H1 (cell line): Measurements from ENCODE around the gene RABL6. TPM values are rescaled to one million over a fixed set of nuclear protein-coding genes. Genes with fewer than 3 reads are reported as not detected.

Source experiments
- CTCF ChIA-PET: fragments of 300-600 bp; sonication (Branson Sonifier 250); formaldehyde crosslinking; loops from one replicate; lab custom pipeline; 2021; ENCODE audit not compliant: partially characterized antibody; lab: Charles Lee
- POLR2A ChIA-PET: fragments of 300-600 bp; sonication (Branson Sonifier 250); formaldehyde crosslinking; loops from one replicate; lab custom pipeline; 2021; ENCODE audit warnings: inconsistent platforms; ENCODE audit not compliant: partially characterized antibody; lab: Charles Lee
- DNase-seq, 2 experiments: peaks; one replicate each; pipeline versions ENCODE4 v3.0.0 to v3.0.0-alpha.2; 2010 to 2022; ENCODE audit warnings: low spot score in 2 of 2, low read depth in 1 of 2, mixed read lengths in 1 of 2
- FAIRE-seq: peaks from 2 replicates; lab custom pipeline; 2011; peaks lifted over from hg19 to GRCh38; lab: Jason Lieb, UNC
- H2AFZ ChIP-seq: 2 replicates; pipeline ENCODE4 v1.8.1; 2012; ENCODE audit warnings: low read length, inconsistent platforms
- H2AK5ac ChIP-seq: 2 replicates; pipeline ENCODE4 v1.6.1; 2013; ENCODE audit warnings: low read depth, low read length
- H2BK120ac ChIP-seq: replicated peaks from 2 replicates; pipeline ENCODE3; 2013; ENCODE audit warnings: low read depth, low read length, inconsistent platforms
- H2BK12ac ChIP-seq: 2 replicates; pipeline ENCODE4 v1.6.1; 2013; ENCODE audit warnings: low read depth, low read length
- H2BK15ac ChIP-seq: 2 replicates; pipeline ENCODE4 v1.6.1; 2013; ENCODE audit warnings: low read length
- H2BK20ac ChIP-seq: 2 replicates; pipeline ENCODE4 v1.6.1; 2013; ENCODE audit warnings: low read length
- H2BK5ac ChIP-seq: 2 replicates; pipeline ENCODE4 v1.6.1; 2013; ENCODE audit warnings: low read depth, low read length
- H3K14ac ChIP-seq: 2 replicates; pipeline ENCODE4 v1.6.1; 2013; ENCODE audit warnings: inconsistent platforms; ENCODE audit not compliant: insufficient read length
- H3K18ac ChIP-seq: 2 replicates; pipeline ENCODE4 v1.6.1; 2013; ENCODE audit warnings: low read length; ENCODE audit errors: extremely low read depth
- H3K23ac ChIP-seq: 2 replicates; pipeline ENCODE4 v1.6.1; 2013; ENCODE audit warnings: inconsistent platforms; ENCODE audit not compliant: insufficient read length
- H3K23me2 ChIP-seq: 2 replicates; pipeline ENCODE4 v1.6.1; 2013; ENCODE audit warnings: low read depth, low read length
- H3K27ac ChIP-seq: 2 replicates; pipeline ENCODE4 v1.6.1; 2011; ENCODE audit warnings: low read depth, low read length, inconsistent platforms
- H3K27me3 ChIP-seq, 4 experiments: replicated peaks in 1 of 4; 1 replicate in 1 of 4; 2 replicates in 3 of 4; pipeline versions ENCODE4 v1.6.1 to v1.8.1; 2011 to 2013; ENCODE audit warnings: low read length in 3 of 4, mild to moderate bottlenecking in 3 of 4, inconsistent platforms in 2 of 4, mixed read lengths in 2 of 4, moderate library complexity in 1 of 4; ENCODE audit not compliant: control insufficient read depth in 3 of 4, insufficient read depth in 3 of 4; ENCODE audit errors: extremely low read depth in 1 of 4
- H3K36me3 ChIP-seq, 4 experiments: 2 replicates each; pipeline versions ENCODE4 v1.6.1 to v1.8.1; 2011 to 2013; ENCODE audit warnings: mild to moderate bottlenecking in 4 of 4, low read length in 3 of 4, moderate library complexity in 2 of 4, control low read depth in 1 of 4, inconsistent platforms in 1 of 4; ENCODE audit not compliant: insufficient read depth in 4 of 4, control insufficient read depth in 2 of 4
- H3K4ac ChIP-seq: replicated peaks from 2 replicates; pipeline ENCODE3; 2013; ENCODE audit warnings: low read length, low read depth, mixed read lengths, inconsistent platforms; ENCODE audit not compliant: insufficient read length
- H3K4me1 ChIP-seq, 4 experiments: replicated peaks in 1 of 4; 1 replicate in 1 of 4; 2 replicates in 3 of 4; pipeline versions ENCODE4 v1.6.1 to v1.8.1; 2011 to 2013; ENCODE audit warnings: low read length in 3 of 4, inconsistent platforms in 2 of 4, mixed read lengths in 1 of 4; ENCODE audit not compliant: insufficient read depth in 4 of 4, control insufficient read depth in 3 of 4
- H3K4me2 ChIP-seq, 2 experiments: 2 replicates each; pipeline versions ENCODE4 v1.6.1 to v1.8.1; 2011 to 2013; ENCODE audit warnings: low read depth in 2 of 2, low read length in 2 of 2, control low read depth in 1 of 2, inconsistent platforms in 1 of 2, mild to moderate bottlenecking in 1 of 2; ENCODE audit not compliant: insufficient read depth in 1 of 2
- H3K4me3 ChIP-seq, 4 experiments: fragments of 200-600, 300-600 bp in 1 of 4; sonication (generic), shearing (Covaris generic), sonication (Bioruptor Twin) in 1 of 4; 2 replicates each; pipeline versions ENCODE4 v1.5.1 to v1.8.1; 2011 to 2016; ENCODE audit warnings: low read length in 4 of 4, low read depth in 3 of 4, control low read depth in 2 of 4, inconsistent platforms in 2 of 4, mild to moderate bottlenecking in 2 of 4, mixed read lengths in 1 of 4, moderate library complexity in 1 of 4; ENCODE audit not compliant: insufficient read depth in 2 of 4; ENCODE audit errors: extremely low read depth in 1 of 4
- H3K56ac ChIP-seq: replicated peaks from 2 replicates; pipeline ENCODE3; 2013; ENCODE audit warnings: low read depth, mild to moderate bottlenecking, mixed read lengths, low read length, inconsistent platforms; ENCODE audit not compliant: insufficient read length
- H3K79me1 ChIP-seq: 2 replicates; pipeline ENCODE4 v1.6.1; 2013; ENCODE audit warnings: low read depth, low read length, control low read depth
- H3K79me2 ChIP-seq, 2 experiments: 2 replicates each; pipeline versions ENCODE4 v1.6.1 to v1.8.1; 2012 to 2013; ENCODE audit warnings: low read length in 2 of 2, mild to moderate bottlenecking in 2 of 2, inconsistent platforms in 1 of 2; ENCODE audit not compliant: insufficient read depth in 2 of 2, control insufficient read depth in 1 of 2
- H3K9ac ChIP-seq, 4 experiments: replicated peaks in 1 of 4; 1 replicate in 1 of 4; 2 replicates in 3 of 4; pipeline versions ENCODE4 v1.6.1 to v1.8.1; 2011 to 2013; ENCODE audit warnings: low read depth in 3 of 4, low read length in 3 of 4, control low read depth in 2 of 4, mild to moderate bottlenecking in 2 of 4, moderate library complexity in 2 of 4, inconsistent platforms in 1 of 4; ENCODE audit errors: extremely low read depth in 1 of 4
- H3K9me3 ChIP-seq, 2 experiments: 2 replicates each; pipeline versions ENCODE4 v1.6.1 to v1.8.1; 2012 to 2013; ENCODE audit warnings: mild to moderate bottlenecking in 2 of 2, moderate library complexity in 2 of 2, control low read depth in 1 of 2, inconsistent platforms in 1 of 2, low read depth in 1 of 2, low read length in 1 of 2, mixed read lengths in 1 of 2; ENCODE audit not compliant: insufficient read depth in 2 of 2
- H4K20me1 ChIP-seq, 2 experiments: replicated peaks in 1 of 2; 2 replicates each; pipeline versions ENCODE3 to v1.8.1; 2011 to 2013; ENCODE audit warnings: inconsistent platforms in 2 of 2, low read length in 2 of 2, mild to moderate bottlenecking in 1 of 2; ENCODE audit not compliant: insufficient read depth in 2 of 2, control insufficient read depth in 1 of 2
- H4K5ac ChIP-seq: 2 replicates; pipeline ENCODE4 v1.6.1; 2013; ENCODE audit warnings: low read length, low read depth, mixed read lengths, inconsistent platforms; ENCODE audit not compliant: insufficient read length
- H4K8ac ChIP-seq: 2 replicates; pipeline ENCODE4 v1.8.0; 2013; ENCODE audit warnings: mild to moderate bottlenecking, moderate library complexity, low read length, inconsistent platforms; ENCODE audit not compliant: insufficient read depth; ENCODE audit errors: extremely low read depth
- H4K91ac ChIP-seq: replicated peaks from 2 replicates; pipeline ENCODE3; 2013; ENCODE audit warnings: low read length, mixed read lengths, inconsistent platforms; ENCODE audit not compliant: insufficient read length
- HDAC2 ChIP-seq, 2 experiments: fragments of 300-600 bp in 1 of 2; sonication (generic) in 1 of 2; IDR thresholded peaks; 2 replicates each; pipeline ENCODE4 v1.6.1; 2011 to 2012; ENCODE audit warnings: low read depth in 2 of 2, low read length in 2 of 2, mild to moderate bottlenecking in 2 of 2, moderate library complexity in 2 of 2, borderline replicate concordance in 1 of 2, inconsistent platforms in 1 of 2
- HDAC6 ChIP-seq: IDR thresholded peaks from one replicate; pipeline ENCODE4 v1.7.1; 2012; ENCODE audit warnings: low read depth, mild to moderate bottlenecking, inconsistent platforms, low read length, moderate library complexity
- KDM1A ChIP-seq: fragments of 200-600, 300-600 bp; sonication (generic); IDR thresholded peaks from 2 replicates; pipeline ENCODE4 v1.7.1; 2016; ENCODE audit warnings: mild to moderate bottlenecking, low read length, borderline replicate concordance
- KDM5A ChIP-seq: fragments of 200-600 bp; IDR thresholded peaks from 2 replicates; pipeline ENCODE4 v1.7.1; 2012; ENCODE audit warnings: mild to moderate bottlenecking, low read length, inconsistent platforms, mixed read lengths
- PHF8 ChIP-seq: fragments of 200-600 bp; sonication (generic); conservative IDR thresholded peaks from 2 replicates; pipeline ENCODE4 v1.7.1; 2012; ENCODE audit warnings: low read depth, mild to moderate bottlenecking, inconsistent platforms, low read length, moderate library complexity
- RAD21 ChIP-seq, 2 experiments: IDR thresholded peaks in 1 of 2; conservative IDR thresholded peaks in 1 of 2; 2 replicates each; pipeline ENCODE4 v1.6.1; 2011; ENCODE audit warnings: low read depth in 2 of 2, low read length in 2 of 2, improper control_type of control experiment in 1 of 2, inconsistent platforms in 1 of 2, mild to moderate bottlenecking in 1 of 2, moderate library complexity in 1 of 2
- SIRT6 ChIP-seq: IDR thresholded peaks from one replicate; pipeline ENCODE4 v1.7.1; 2012; ENCODE audit warnings: low read length, inconsistent platforms
- TEAD4 ChIP-seq: IDR thresholded peaks from 2 replicates; pipeline ENCODE4 v1.6.1; 2012; ENCODE audit warnings: low read depth, low read length, inconsistent platforms, mixed read lengths
- WGBS, 2 experiments: shearing (Covaris generic) in 1 of 2; methylation state at CpG; one replicate each; pipeline versions ENCODE4 v1.1.6 to v1.1.7; 2013 to 2015; ENCODE audit warnings: low lambda C conversion rate in 2 of 2, mixed read lengths in 2 of 2, inconsistent platforms in 1 of 2, low coverage in 1 of 2, missing lambda C conversion rate in 1 of 2; ENCODE audit not compliant: insufficient replicate concordance in 2 of 2, insufficient coverage in 1 of 2, insufficient read length in 1 of 2; ENCODE audit errors: extremely low coverage in 1 of 2, missing lambda C conversion rate in 1 of 2; 5-methylcytosine and 5-hydroxymethylcytosine counted together
- polyA plus RNA-seq, 7 experiments: library from polyadenylated mRNA; depleted of rRNA in 3 of 7; stranded (reverse) in 5 of 7; unstranded in 2 of 7; fragments of >200 nt in 5 of 7; fragments of 200-250 nt in 2 of 7; gene quantifications; 1 replicate in 5 of 7; 2 replicates in 1 of 7; 4 replicates in 1 of 7; pipeline versions ENCODE4 v1.2.1 to v1.2.3, GENCODE V29; 2011 to 2013; ENCODE audit warnings: missing spikeins in 2 of 7, mixed read lengths in 2 of 7
- total RNA-seq: library from RNA; stranded (reverse); fragmentation: NEBNext Ultra II Directional; extraction: Animal tissue kit (Norgen Biotek cat#: 25700); gene quantifications from 2 replicates; pipeline ENCODE4 v1.2.1, GENCODE V29; 2021
- TF ChIP-seq, protein P1 (sequence below): IDR thresholded peaks from 2 replicates; pipeline ENCODE4 v1.6.1; 2012; ENCODE audit warnings: low read length, inconsistent platforms

Gene RABL6
- total and polyA plus RNA-seq, 2 of the 8 experiments (the other 6 are each of a cell fraction or from before 2014, with no cell fraction given): 70.1 to 130 TPM

DNA sequence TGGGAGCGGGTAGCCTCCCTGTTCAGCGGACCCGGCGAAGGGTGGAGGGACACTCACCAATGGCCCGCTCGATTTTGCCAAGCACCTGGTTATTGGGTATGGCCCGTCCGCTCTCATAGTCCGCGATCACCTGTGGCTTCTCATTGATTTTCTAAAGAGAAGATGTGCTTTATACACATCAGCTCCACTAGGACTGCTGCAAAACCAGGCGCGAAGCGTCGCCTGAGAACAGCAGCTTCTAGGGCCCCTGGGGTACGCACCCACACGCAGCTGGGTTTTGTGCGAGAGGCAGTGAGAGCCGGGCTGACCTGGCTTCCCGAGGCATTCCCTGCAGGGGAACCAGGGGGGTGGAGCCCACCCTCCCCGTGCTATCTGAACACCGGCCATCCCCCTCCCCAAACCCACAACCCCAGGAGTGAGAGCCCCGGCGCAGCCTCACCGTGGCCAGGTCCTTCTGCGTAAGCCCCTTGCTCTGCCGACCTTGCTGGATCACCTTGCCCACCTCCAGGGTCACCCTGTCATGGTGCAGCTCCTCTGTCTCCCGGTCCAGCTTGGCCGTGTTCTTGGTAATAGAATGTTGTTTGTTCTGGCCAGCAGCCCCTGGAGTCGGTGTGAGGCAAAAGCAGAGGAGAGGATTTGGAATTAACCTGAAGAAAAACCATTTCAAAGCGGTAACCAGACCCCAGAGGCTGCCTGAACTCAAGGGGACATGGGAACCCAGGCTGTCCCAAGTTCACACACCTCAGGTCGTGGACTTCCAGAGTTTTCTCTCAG, 55.3 kb downstream of the RABL6 start:
- no peak overlapping the region for H3K4ac ChIP-seq
- H3K79me2 ChIP-seq: peaks cover 5 to 17% of the 10 kb centered on the region in 2 experiments; a peak in 3 of 4 replicates
- H3K4me1 ChIP-seq: peaks cover 0 to 6% (median 5%) of the 10 kb centered on the region in 4 experiments; a peak in 5 of 7 replicates
- no peak overlapping the region for H2BK15ac ChIP-seq
- H3K4me3 ChIP-seq: no peak overlapping the region
- no peak overlapping the region for H3K56ac ChIP-seq
- H2BK120ac ChIP-seq: no peak overlapping the region
- 93% methylated on average over 29 of the region's 31 CpGs; no CpG with 5 or more reads in 1 of the 2 experiments for WGBS, 2 experiments
- peaks cover 10% of the 10 kb centered on the region for H3K79me1 ChIP-seq
- H4K20me1 ChIP-seq: peaks cover 7 to 38% of the 10 kb centered on the region in 2 experiments
- H3K9ac ChIP-seq: no peak overlapping the region
- ChIA-PET CTCF (interaction anchor here (1.0 to 2.5 kb wide), 7 partner anchors 13 to 86 kb away, joined by 3 to 8 read pairs (median 5); partner anchors contain the start of gene AJM1), POLR2A (interaction anchor here (0.9 to 16.2 kb wide), 5 partner anchors 12 to 75 kb away, joined by 3 to 248 read pairs (median 4); partner anchors contain the start of genes AJM1 and MAMDC4)
- no peak overlapping the region for H3K14ac ChIP-seq
- DNase-seq: no peak
- H3K9me3 ChIP-seq: peaks cover 7% of the 10 kb centered on the region in 2 experiments; a peak in 2 of 4 replicates
- H3K36me3 ChIP-seq: peaks cover 11 to 34% (median 27%) of the 10 kb centered on the region in 4 experiments
- no peak overlapping the region for H2AK5ac ChIP-seq
- no peak overlapping the region for H3K4me2 ChIP-seq
- H2BK12ac ChIP-seq: no peak overlapping the region
- no peak overlapping the region for H2BK20ac ChIP-seq
- no peak overlapping the region for H3K23ac ChIP-seq
- FAIRE-seq: no peak
- H3K18ac ChIP-seq: no peak overlapping the region
- no peaks in the 10 kb centered on the region for H3K27me3 ChIP-seq
- no peak overlapping the region for H2BK5ac ChIP-seq
- peaks cover 5% of the 10 kb centered on the region; the same call in 1 of the 2 replicates for H3K23me2 ChIP-seq
- no peak overlapping the region for H4K5ac ChIP-seq
- no peak overlapping the region for H3K27ac ChIP-seq
- no peak overlapping the region for H4K91ac ChIP-seq
- H2AFZ ChIP-seq: no peak overlapping the region
- H4K8ac ChIP-seq: peak overlapping the region; percentile 51; the same call in 1 of the 2 replicates
- TF ChIP-seq PHF8 (no peak), SIRT6 (no peak), HDAC6 (no peak), RAD21 (IDR thresholded peaks at IDR 0.05 in 1 of 2, conservative IDR thresholded peaks at IDR 0.05 in 1 of 2; ENCODE audit: low read depth in 2 of 2, low read length in 2 of 2) (no peak), KDM1A (no peak), KDM5A (no peak), TEAD4 (no peak), HDAC2 (IDR thresholded peaks at IDR 0.05; ENCODE audit: borderline replicate concordance in 1 of 2, low read depth in 2 of 2, low read length in 2 of 2) (no peak)
- TF ChIP-seq, protein P1, sequence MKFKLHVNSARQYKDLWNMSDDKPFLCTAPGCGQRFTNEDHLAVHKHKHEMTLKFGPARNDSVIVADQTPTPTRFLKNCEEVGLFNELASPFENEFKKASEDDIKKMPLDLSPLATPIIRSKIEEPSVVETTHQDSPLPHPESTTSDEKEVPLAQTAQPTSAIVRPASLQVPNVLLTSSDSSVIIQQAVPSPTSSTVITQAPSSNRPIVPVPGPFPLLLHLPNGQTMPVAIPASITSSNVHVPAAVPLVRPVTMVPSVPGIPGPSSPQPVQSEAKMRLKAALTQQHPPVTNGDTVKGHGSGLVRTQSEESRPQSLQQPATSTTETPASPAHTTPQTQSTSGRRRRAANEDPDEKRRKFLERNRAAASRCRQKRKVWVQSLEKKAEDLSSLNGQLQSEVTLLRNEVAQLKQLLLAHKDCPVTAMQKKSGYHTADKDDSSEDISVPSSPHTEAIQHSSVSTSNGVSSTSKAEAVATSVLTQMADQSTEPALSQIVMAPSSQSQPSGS: no peak
